ENCODE data around the gene PKDCC. TPM values are rescaled to one million over a fixed set of nuclear protein-coding genes. Genes with fewer than 3 reads are reported as not detected.

The PKDCC gene
- total RNA-seq, 2 donors from 2014 or later: not detected

- no peak for ATAC-seq
- no peak for DNase-seq (ENCODE audit: low spot score in 2 of 2)
- Mint-ChIP-seq H3K9me3 (no peaks in the 10 kb centered on the region), H3K36me3 (no peaks in the 10 kb centered on the region), H3K27ac (no peak overlapping the region)
Measured at GRCh38 chr2:42087857-42088195, 40.0 kb downstream of the PKDCC start.

GRCh38 chr2:42089340-42089925, 41.6 kb downstream of the PKDCC start:
- Mint-ChIP-seq H3K36me3 (no peaks in the 10 kb centered on the region), H3K9me3 (no peaks in the 10 kb centered on the region), H3K27ac (no peak overlapping the region)
- peak; percentile 94 to 99 for ATAC-seq
- DNase-seq (ENCODE audit: low spot score in 2 of 2): peak; percentile 75 to 84

- Mint-ChIP-seq H3K9me3 (no peaks in the 10 kb centered on the region), H3K36me3 (no peaks in the 10 kb centered on the region), H3K27ac (no peak overlapping the region)
- no peak for ATAC-seq
- no peak for DNase-seq (ENCODE audit: low spot score in 2 of 2)
Measured at GRCh38 chr2:42090216-42090615, 42.4 kb downstream of the PKDCC start.

- Mint-ChIP-seq H3K36me3 (no peaks in the 10 kb centered on the region), H3K9me3 (no peaks in the 10 kb centered on the region), H3K27ac (no peak overlapping the region)
- ATAC-seq: no peak
- DNase-seq (ENCODE audit: low spot score in 2 of 2): no peak
Measured at GRCh38 chr2:42091671-42092070, 43.9 kb downstream of the PKDCC start.

- DNase-seq (ENCODE audit: low spot score in 2 of 2) (no peak), ATAC-seq (no peak)
- Mint-ChIP-seq H3K27ac (no peak overlapping the region), H3K36me3 (no peaks in the 10 kb centered on the region), H3K9me3 (no peaks in the 10 kb centered on the region)
Measured at GRCh38 chr2:42092084-42092996, 44.5 kb downstream of the PKDCC start.

GRCh38 chr2:42094114-42094513, 46.3 kb downstream of the PKDCC start:
- Mint-ChIP-seq H3K36me3 (peaks cover 0 to under 1% of the 10 kb centered on the region in 2 donors), H3K27ac (no peak overlapping the region)

GRCh38 chr2:42095923-42096408, 48.1 kb downstream of the PKDCC start:
- ATAC-seq: peak; percentile 50 to 69
- DNase-seq (ENCODE audit: low spot score in 2 of 2): peak in 1 of 2 donors; percentile 63
- Mint-ChIP-seq H3K27ac (no peak overlapping the region), H3K36me3 (peaks cover 6 to 17% of the 10 kb centered on the region in 2 donors), H3K9me3 (peaks cover 5 to 12% of the 10 kb centered on the region in 2 donors)

More at GRCh38 chr2:42094114-42094513, 46.3 kb downstream of the PKDCC start:
- H3K9me3 Mint-ChIP-seq: no peaks in the 10 kb centered on the region
- DNase-seq (ENCODE audit: low spot score in 2 of 2) (no peak), ATAC-seq (no peak)

- H3K9me3 Mint-ChIP-seq: peaks cover 5 to 12% of the 10 kb centered on the region in 2 donors
- no peak for ATAC-seq
- DNase-seq (ENCODE audit: low spot score in 2 of 2): no peak
- peaks cover 6 to 22% of the 10 kb centered on the region in 2 donors for H3K36me3 Mint-ChIP-seq
- no peak overlapping the region for H3K27ac Mint-ChIP-seq
Measured at GRCh38 chr2:42096869-42097591, 49.2 kb downstream of the PKDCC start.

- peaks cover 5 to 12% of the 10 kb centered on the region in 2 donors for H3K9me3 Mint-ChIP-seq
- H3K27ac Mint-ChIP-seq: peak overlapping the region in 1 of 2 donors; percentile 18
- peaks cover 6 to 24% of the 10 kb centered on the region in 2 donors for H3K36me3 Mint-ChIP-seq
- ATAC-seq: no peak
- DNase-seq (ENCODE audit: low spot score in 2 of 2): no peak
Measured at GRCh38 chr2:42098571-42099437, 51.0 kb downstream of the PKDCC start.

GRCh38 chr2:42099438-42100173, 51.8 kb downstream of the PKDCC start:
- Mint-ChIP-seq H3K36me3 (peaks cover 6 to 24% of the 10 kb centered on the region in 2 donors), H3K9me3 (peaks cover 5 to 12% of the 10 kb centered on the region in 2 donors), H3K27ac (no peak overlapping the region)
- ATAC-seq (no peak), DNase-seq (ENCODE audit: low spot score in 2 of 2) (no peak)

GRCh38 chr2:42100683-42101205, 52.9 kb downstream of the PKDCC start:
- ATAC-seq: no peak
- H3K9me3 Mint-ChIP-seq: peaks cover 5 to 12% of the 10 kb centered on the region in 2 donors
- DNase-seq (ENCODE audit: low spot score in 2 of 2): no peak
- H3K36me3 Mint-ChIP-seq: peaks cover 6 to 24% of the 10 kb centered on the region in 2 donors
- no peak overlapping the region for H3K27ac Mint-ChIP-seq

GRCh38 chr2:42101206-42102023, 53.6 kb downstream of the PKDCC start:
- Mint-ChIP-seq H3K36me3 (peaks cover 6 to 24% of the 10 kb centered on the region in 2 donors), H3K9me3 (peaks cover 5 to 12% of the 10 kb centered on the region in 2 donors), H3K27ac (peak overlapping the region; percentile 94 to 96)
- DNase-seq (ENCODE audit: low spot score in 2 of 2) (peak; percentile 33 to 78), ATAC-seq (peak; percentile 11 to 47)

- H3K9me3 Mint-ChIP-seq: peaks cover 5 to 12% of the 10 kb centered on the region in 2 donors
- peak overlapping the region; percentile 94 to 96 for H3K27ac Mint-ChIP-seq
- DNase-seq (ENCODE audit: low spot score in 2 of 2) (peak; percentile 76 to 88), ATAC-seq (peak; percentile 62 to 68)
- peaks cover 6 to 24% of the 10 kb centered on the region in 2 donors for H3K36me3 Mint-ChIP-seq
Measured at GRCh38 chr2:42102024-42102590, 54.3 kb downstream of the PKDCC start.

Data from activated naive CD4-positive, alpha-beta T cell treated with anti-CD3 and anti-CD28 coated beads, Interleukin-2, amount 50 U/mL, for 72 hours (primary cell).